SU-DHL-6 (cell line): ENCODE data around the gene TUBG1.

Experiments used
- CTCF ChIP-seq: fragments of 200-600 bp; sonication (generic); IDR thresholded peaks from one replicate; pipeline ENCODE4 v1.5.1; 2017; ENCODE audit warnings: antibody characterized with exemption, mild to moderate bottlenecking, low read length, moderate library complexity; ENCODE audit not compliant: insufficient read depth, poor library complexity, severe bottlenecking
- EZH2phosphoT487 ChIP-seq: fragments of 200-600 bp; sonication (generic), shearing (Covaris generic); conservative IDR thresholded peaks from 2 replicates; pipeline ENCODE4 v1.6.1; 2018; ENCODE audit warnings: mild to moderate bottlenecking, antibody characterized with exemption, low read length, moderate library complexity, mixed read lengths

GRCh38 chr17:42609182-42609813 lies at the start of gene TUBG1, which contains the start of gene RETREG3:
- TF ChIP-seq CTCF (no peak), EZH2phosphoT487 (no peak)
